Ishikawa (cell line): ENCODE measurements around the gene FGFBP3.

Source experiments
- CEBPB ChIP-seq: IDR thresholded peaks from 2 replicates; pipeline ENCODE4 v1.6.1; 2012
- CREB1 ChIP-seq: IDR thresholded peaks from 2 replicates; pipeline ENCODE4 v1.6.1; 2012; ENCODE audit warnings: low read depth
- EGR1 ChIP-seq: IDR thresholded peaks from 2 replicates; pipeline ENCODE4 v1.6.1; 2012
- EP300 ChIP-seq: IDR thresholded peaks from 2 replicates; pipeline ENCODE4 v1.6.1; 2012; ENCODE audit warnings: borderline replicate concordance
- FOXM1 ChIP-seq: IDR thresholded peaks from 2 replicates; pipeline ENCODE4 v1.6.1; 2012; ENCODE audit warnings: low read depth, borderline replicate concordance
- NFIC ChIP-seq: IDR thresholded peaks from 2 replicates; pipeline ENCODE4 v1.6.1; 2012
- RAD21 ChIP-seq: IDR thresholded peaks from 2 replicates; pipeline ENCODE4 v1.6.1; 2012; ENCODE audit warnings: low read depth
- TAF1 ChIP-seq: IDR thresholded peaks from 2 replicates; pipeline ENCODE4 v1.6.1; 2012; ENCODE audit warnings: low read depth, mild to moderate bottlenecking
- TCF12 ChIP-seq: IDR thresholded peaks from 2 replicates; pipeline ENCODE4 v1.6.1; 2012; ENCODE audit warnings: low read depth
- TEAD4 ChIP-seq: IDR thresholded peaks from 2 replicates; pipeline ENCODE4 v1.6.1; 2012
- YY1 ChIP-seq: IDR thresholded peaks from 2 replicates; pipeline ENCODE4 v1.6.1; 2012; ENCODE audit warnings: low read depth
- ZBTB7A ChIP-seq: IDR thresholded peaks from 2 replicates; pipeline ENCODE4 v1.6.1; 2012; ENCODE audit warnings: low read depth
- TF ChIP-seq, protein P1 (sequence below): IDR thresholded peaks from 2 replicates; pipeline ENCODE4 v1.6.1; 2012; ENCODE audit warnings: low read depth, mild to moderate bottlenecking
- TF ChIP-seq, protein P2 (sequence below): IDR thresholded peaks from 2 replicates; pipeline ENCODE4 v1.6.1; 2012
- TF ChIP-seq, protein P3 (sequence below): IDR thresholded peaks from 2 replicates; pipeline ENCODE4 v1.6.1; 2012

Gene FGFBP3, protein sequence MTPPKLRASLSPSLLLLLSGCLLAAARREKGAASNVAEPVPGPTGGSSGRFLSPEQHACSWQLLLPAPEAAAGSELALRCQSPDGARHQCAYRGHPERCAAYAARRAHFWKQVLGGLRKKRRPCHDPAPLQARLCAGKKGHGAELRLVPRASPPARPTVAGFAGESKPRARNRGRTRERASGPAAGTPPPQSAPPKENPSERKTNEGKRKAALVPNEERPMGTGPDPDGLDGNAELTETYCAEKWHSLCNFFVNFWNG

DNA sequence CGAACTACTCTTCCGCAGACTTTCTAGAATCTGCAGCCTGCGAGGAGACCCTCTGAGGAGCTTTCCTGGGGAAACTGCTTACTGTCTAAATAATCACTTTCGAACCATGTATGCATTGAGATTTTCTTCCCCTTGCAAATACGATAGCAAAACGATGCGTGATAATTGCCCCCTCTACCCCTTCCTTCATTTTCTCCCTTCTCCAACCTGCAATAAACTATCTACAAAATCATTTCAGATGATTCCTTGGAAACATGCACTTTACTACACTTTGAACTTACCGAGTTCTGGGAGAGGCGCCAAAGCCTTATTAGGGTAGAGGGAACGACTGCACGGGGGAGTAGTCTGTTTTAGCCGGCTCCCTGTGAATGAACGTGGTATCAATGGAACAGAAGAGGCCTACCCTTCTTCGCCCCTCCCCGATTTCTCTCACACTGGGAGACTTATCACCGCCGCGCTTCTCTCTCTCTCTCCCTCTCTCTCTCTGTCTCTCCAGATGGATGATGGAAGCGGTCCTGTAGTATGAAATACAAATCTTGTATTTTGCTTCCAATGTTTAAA, at the start of gene FGFBP3:
Gene FGFBP3 (minus strand): TSS at position 370 of the 561 bp plus-strand sequence. CDS start 517 bp downstream, outside the sequence.
- TF ChIP-seq ZBTB7A (no peak), TAF1 (no peak), NFIC (0 out of 2 replicates have a peak, but pooled peaks have one; percentile 33)
- TF ChIP-seq, protein P1, sequence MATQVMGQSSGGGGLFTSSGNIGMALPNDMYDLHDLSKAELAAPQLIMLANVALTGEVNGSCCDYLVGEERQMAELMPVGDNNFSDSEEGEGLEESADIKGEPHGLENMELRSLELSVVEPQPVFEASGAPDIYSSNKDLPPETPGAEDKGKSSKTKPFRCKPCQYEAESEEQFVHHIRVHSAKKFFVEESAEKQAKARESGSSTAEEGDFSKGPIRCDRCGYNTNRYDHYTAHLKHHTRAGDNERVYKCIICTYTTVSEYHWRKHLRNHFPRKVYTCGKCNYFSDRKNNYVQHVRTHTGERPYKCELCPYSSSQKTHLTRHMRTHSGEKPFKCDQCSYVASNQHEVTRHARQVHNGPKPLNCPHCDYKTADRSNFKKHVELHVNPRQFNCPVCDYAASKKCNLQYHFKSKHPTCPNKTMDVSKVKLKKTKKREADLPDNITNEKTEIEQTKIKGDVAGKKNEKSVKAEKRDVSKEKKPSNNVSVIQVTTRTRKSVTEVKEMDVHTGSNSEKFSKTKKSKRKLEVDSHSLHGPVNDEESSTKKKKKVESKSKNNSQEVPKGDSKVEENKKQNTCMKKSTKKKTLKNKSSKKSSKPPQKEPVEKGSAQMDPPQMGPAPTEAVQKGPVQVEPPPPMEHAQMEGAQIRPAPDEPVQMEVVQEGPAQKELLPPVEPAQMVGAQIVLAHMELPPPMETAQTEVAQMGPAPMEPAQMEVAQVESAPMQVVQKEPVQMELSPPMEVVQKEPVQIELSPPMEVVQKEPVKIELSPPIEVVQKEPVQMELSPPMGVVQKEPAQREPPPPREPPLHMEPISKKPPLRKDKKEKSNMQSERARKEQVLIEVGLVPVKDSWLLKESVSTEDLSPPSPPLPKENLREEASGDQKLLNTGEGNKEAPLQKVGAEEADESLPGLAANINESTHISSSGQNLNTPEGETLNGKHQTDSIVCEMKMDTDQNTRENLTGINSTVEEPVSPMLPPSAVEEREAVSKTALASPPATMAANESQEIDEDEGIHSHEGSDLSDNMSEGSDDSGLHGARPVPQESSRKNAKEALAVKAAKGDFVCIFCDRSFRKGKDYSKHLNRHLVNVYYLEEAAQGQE = 0 out of 2 replicates have a peak, but pooled peaks have one; percentile 7

DNA sequence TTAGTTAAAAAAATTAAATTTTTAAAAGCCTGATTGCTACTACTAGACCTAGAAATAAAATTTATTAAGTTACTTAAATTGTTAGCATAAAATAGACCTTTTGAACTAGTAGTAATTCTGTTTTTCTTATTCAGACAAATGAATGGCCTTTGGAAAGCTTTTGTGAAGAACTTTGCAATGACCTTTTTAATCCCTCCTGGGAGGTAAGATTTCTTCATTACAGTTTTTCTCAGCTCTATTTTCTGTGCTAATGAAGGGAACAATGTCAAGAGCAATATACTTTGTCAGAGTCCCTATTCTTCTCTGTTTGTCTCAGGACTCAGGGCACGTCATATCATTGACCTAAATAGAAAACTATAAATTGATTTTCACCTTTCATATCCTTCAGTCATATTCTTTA, 47.8 kb upstream of the FGFBP3 start:
- TF ChIP-seq, protein P2, sequence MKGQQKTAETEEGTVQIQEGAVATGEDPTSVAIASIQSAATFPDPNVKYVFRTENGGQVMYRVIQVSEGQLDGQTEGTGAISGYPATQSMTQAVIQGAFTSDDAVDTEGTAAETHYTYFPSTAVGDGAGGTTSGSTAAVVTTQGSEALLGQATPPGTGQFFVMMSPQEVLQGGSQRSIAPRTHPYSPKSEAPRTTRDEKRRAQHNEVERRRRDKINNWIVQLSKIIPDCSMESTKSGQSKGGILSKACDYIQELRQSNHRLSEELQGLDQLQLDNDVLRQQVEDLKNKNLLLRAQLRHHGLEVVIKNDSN = no peak

DNA sequence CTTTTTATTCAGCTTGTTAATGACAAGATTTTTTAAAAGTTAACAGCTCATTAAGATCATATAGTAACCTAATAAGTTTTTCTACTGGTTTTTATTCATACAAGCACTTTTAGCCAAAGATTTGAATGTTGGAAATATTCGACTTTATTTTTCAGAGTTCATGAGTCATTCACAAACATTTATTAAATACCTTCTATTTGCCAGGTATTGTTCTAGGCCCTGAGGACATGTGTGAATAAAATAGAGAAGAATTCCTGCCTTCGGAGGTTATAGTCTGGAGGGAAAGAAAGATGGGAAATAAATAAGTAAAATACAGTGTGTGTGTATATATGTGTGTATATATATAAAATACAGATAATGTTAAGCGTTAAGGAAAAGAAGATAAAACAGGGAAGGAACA, 45.8 kb upstream of the FGFBP3 start:
- TF ChIP-seq CEBPB (no peak), NFIC (no peak), TCF12 (no peak), TAF1 (no peak), YY1 (no peak)
- TF ChIP-seq, protein P1 = no peak

DNA sequence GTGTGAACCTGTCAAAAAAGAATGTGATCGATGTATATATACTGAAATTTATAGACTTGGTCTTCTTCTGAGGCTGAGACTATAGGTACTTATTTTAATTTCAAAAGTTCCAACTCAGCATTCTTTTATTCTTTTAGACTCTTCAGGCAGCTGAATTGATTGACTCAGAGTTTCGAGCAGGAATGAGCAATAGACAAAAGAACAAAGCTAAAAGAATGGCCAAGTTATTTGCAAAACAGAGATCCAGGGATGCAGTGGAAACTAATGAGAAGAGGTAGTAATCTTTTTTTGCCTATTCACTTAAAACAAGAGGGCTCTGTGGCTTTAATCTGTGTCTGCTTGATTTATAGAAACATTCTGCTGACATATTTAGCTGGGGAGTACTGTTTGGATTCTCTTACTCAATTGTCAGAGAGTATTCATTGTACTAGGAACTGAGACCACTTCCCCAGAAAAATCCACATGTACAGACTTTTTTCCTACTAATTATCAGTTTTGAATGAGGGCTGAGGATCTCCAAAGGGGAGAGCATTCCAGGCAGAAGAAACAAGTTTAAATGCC, 44.4 kb upstream of the FGFBP3 start:
- TF ChIP-seq, protein P2 = no peak
- TF ChIP-seq NFIC (no peak), CEBPB (no peak), EP300 (no peak), FOXM1 (no peak), RAD21 (no peak), TEAD4 (no peak), TAF1 (no peak), ZBTB7A (no peak), CREB1 (no peak), YY1 (no peak)
- TF ChIP-seq, protein P1 = no peak
- TF ChIP-seq, protein P3, sequence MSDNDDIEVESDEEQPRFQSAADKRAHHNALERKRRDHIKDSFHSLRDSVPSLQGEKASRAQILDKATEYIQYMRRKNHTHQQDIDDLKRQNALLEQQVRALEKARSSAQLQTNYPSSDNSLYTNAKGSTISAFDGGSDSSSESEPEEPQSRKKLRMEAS = no peak

DNA sequence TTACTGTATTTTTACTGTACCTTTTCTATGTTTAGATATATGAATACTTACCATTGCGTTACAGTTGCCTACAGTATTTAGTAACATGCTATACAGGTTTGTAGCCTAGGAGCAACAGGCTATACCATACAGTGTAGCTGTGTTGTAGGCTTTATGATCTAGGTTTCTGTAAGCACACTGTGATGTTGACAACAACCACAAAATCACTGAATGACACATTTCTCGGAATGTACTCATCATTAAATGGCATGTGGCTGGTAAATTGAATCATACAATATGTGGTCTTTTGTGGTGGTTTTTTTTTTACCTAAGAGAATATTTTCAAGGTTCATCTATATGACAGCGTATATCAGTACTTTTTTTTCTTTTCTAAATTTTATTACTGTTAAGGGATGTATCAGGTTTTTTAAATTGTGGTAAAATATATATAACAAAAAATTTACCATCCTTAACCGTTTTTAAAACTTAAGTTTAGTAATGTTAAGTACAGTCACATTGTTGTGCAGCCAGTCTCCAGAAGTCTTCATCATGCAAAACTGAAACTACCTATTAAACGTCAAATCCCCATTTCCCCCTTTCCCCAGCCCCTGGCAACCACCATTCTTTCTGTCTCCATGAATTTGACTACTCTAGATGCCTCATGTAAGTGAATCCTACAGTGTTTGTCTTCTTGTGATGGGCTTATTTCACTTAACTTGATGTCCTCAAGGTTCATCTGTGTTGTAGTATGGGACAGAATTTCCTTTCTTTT, 35.8 kb upstream of the FGFBP3 start:
- TF ChIP-seq EP300 (no peak), TCF12 (no peak), RAD21 (no peak), CREB1 (no peak), TEAD4 (no peak), FOXM1 (no peak), EGR1 (no peak), TAF1 (no peak), ZBTB7A (no peak), YY1 (no peak), CEBPB (no peak), NFIC (no peak)
- TF ChIP-seq, protein P3 = no peak
- TF ChIP-seq, protein P1 = no peak
- TF ChIP-seq, protein P2 = no peak
